GM19438 (cell line): ENCODE data around the gene IL17RC.

Experiments used
- ATAC-seq: cut with Tn5 transposase; IDR thresholded peaks from one replicate; pipeline ENCODE4 v1.9.1; 2021; ENCODE audit warnings: low read depth; ENCODE audit not compliant: unreplicated experiment

IL17RC gene

DNA sequence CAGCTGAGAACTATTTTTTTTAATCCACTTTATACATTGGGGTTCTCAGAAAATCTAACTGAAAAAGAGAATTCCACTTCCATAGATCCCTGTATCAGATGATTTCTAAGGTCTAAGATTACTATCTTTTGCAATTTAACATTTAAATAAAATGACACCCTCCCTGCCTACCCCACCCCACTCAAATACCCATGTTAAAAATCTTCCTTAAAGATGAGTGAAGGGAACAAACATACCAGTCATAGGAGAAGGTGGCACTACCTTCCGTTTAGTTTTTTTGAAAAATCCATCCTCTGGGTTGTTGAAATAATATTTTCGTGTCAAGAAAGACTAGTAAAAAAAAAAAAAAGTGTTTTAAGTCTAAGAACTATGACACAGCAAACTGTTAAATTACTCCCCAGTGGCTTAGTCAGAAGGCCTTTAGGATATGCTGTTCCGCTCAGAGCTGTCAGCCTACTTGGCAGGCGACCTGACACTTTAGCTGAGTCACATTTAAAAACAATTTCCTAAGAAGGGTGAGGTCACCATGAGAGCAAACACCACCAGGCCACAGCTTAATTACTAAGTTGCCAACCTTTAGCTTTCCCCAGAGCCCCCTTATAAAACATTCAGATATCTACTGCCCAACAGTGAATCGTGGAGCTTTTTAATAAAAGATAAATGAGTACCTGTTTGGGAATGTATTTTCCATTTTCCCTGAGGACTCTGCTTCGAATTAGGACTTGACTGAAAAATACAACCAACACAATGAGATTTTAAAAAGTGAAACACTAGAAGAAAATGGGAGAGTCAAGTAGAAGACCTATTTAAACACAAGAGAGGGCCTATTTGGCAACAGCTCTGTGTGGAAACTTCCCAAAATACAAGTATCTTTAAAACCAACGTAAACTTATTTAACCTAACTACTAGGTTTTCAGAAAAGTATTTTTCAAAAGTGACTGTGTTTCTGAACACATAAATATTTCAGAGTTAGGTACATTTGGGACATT lies 60.1 kb downstream of the IL17RC start:
- no peak for ATAC-seq

DNA sequence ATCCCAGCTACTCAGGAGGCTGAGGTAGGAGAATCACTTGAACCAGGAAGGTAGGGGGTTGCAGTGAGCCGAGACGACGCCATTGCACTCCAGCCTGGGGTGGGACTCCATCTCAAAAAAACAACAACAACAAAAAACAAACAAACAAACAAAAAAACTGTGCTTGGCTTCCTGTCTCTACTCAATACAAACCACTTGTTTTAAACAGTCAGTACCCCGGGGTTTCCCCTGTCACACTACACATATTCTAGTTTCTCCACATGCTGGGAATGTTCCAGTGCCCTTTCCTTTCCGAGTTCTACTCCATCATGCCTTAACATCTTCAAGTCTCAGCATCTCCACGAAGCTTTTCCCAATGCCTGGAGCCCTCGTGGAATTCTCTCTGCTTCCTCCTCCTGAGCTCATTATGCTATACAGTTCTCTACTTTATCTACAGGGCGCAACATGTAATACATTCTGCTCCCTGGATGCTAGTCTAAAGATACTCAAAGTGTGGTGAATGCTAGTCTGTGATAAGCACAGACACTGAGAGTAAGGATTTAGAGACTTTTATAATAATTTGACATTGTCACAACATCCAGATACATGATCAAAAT lies 61.9 kb downstream of the IL17RC start:
- no peak for ATAC-seq

DNA sequence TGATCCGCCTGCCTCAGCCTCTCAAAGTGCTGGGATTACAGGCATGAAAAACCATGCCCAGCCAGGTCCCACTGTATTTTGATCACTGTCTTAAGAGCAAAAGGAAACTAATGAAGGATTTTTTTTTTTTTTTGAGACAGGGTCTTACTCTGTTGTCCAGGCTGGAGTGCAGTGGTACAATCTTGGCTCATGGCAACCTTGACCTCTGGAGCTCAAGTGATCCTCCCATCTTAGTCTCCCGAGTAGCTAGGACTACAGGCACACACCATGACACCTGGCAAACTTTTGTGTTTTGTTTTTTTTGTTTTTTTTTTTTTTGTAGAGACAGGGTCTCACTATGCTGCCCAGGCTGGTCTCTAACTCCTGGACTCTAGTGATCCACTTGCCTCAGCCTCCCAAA lies 63.4 kb downstream of the IL17RC start:
- ATAC-seq, result no peak
